Measurements from ENCODE around the gene HIRA. TPM values are rescaled to one million over a fixed set of nuclear protein-coding genes. Genes with fewer than 3 reads are reported as not detected.

Gene HIRA
- total and polyA plus RNA-seq, 2 of the 8 experiments (the other 6 are each of a cell fraction or from before 2014, with no cell fraction given): 34.9 to 67.2 TPM

- no peaks in the 10 kb centered on the region for H3K79me1 ChIP-seq (ENCODE audit: low read depth, low read length)
- H2BK12ac ChIP-seq (ENCODE audit: low read depth, low read length): no peak overlapping the region
- H3K4ac ChIP-seq (replicated peaks; ENCODE audit: insufficient read length, low read depth, low read length): no peak overlapping the region
- no peaks in the 10 kb centered on the region for H3K23me2 ChIP-seq (ENCODE audit: low read depth, low read length)
- ChIA-PET POLR2A (ENCODE audit: partially characterized antibody) (interaction anchor here (0.6 to 2.8 kb wide), 3 partner anchors 9 to 1595 kb away, joined by 3 to 9 read pairs (median 4); partner anchors contain the start of genes CDC45 and UFD1), CTCF (ENCODE audit: partially characterized antibody) (interaction anchor here (1.0 kb wide), 1 partner anchor 314 kb away, joined by 3 read pairs; no protein-coding TSS in a partner anchor)
- H3K9ac ChIP-seq (replicated peaks in 1 of 4; ENCODE audit: extremely low read depth in 1 of 4, low read depth in 3 of 4, low read length in 3 of 4): no peak overlapping the region
- H3K4me2 ChIP-seq (ENCODE audit: insufficient read depth in 1 of 2, low read depth in 2 of 2, low read length in 2 of 2): no peak overlapping the region
- TF ChIP-seq BRCA1 (IDR thresholded peaks at IDR 0.05; ENCODE audit: low read depth, low read length) (no peak), EZH2 (IDR thresholded peaks at IDR 0.05; ENCODE audit: low read depth, low read length, severe bottlenecking) (no peak), GTF2F1 (IDR thresholded peaks at IDR 0.05; ENCODE audit: borderline replicate concordance, low read depth, low read length) (no peak), KDM5A (IDR thresholded peaks at IDR 0.05; ENCODE audit: low read length) (no peak), CBX5 (IDR thresholded peaks at IDR 0.05; ENCODE audit: low read depth, low read length) (no peak), CEBPB (IDR thresholded peaks at IDR 0.05; ENCODE audit: low read depth, low read length) (no peak)
- H3K23ac ChIP-seq (ENCODE audit: insufficient read length): no peak overlapping the region
- no peak overlapping the region for H3K14ac ChIP-seq (ENCODE audit: insufficient read length)
- peaks cover 0 to 8% of the 10 kb centered on the region in 2 experiments for H4K20me1 ChIP-seq (replicated peaks in 1 of 2; ENCODE audit: control insufficient read depth in 1 of 2, insufficient read depth in 2 of 2, low read length in 2 of 2)
- no peaks in the 10 kb centered on the region for H3K9me3 ChIP-seq (ENCODE audit: insufficient read depth in 2 of 2, low read depth in 1 of 2, low read length in 1 of 2)
- H4K5ac ChIP-seq (ENCODE audit: insufficient read length, low read depth, low read length): no peak overlapping the region
- H3K4me1 ChIP-seq (replicated peaks in 1 of 4; ENCODE audit: control insufficient read depth in 3 of 4, insufficient read depth in 4 of 4, low read length in 3 of 4): no peaks in the 10 kb centered on the region
- H3K56ac ChIP-seq (replicated peaks; ENCODE audit: insufficient read length, low read depth, low read length): no peak overlapping the region
- peaks cover 25 to 88% (median 68%) of the 10 kb centered on the region in 4 experiments for H3K36me3 ChIP-seq (ENCODE audit: control insufficient read depth in 2 of 4, insufficient read depth in 4 of 4, low read length in 3 of 4)
- no peak overlapping the region for H4K91ac ChIP-seq (replicated peaks; ENCODE audit: insufficient read length, low read length)
- 97% methylated on average over 6 of the region's 7 CpGs; no CpG with 5 or more reads in 1 of the 2 experiments for WGBS, 2 experiments (ENCODE audit: extremely low coverage in 1 of 2, insufficient coverage in 1 of 2, insufficient read length in 1 of 2, insufficient replicate concordance in 2 of 2, low coverage in 1 of 2, low lambda C conversion rate in 2 of 2, missing lambda C conversion rate in 1 of 2)
- H3K18ac ChIP-seq (ENCODE audit: extremely low read depth, low read length): no peak overlapping the region
- no peak overlapping the region for H4K8ac ChIP-seq (ENCODE audit: extremely low read depth, insufficient read depth, low read length)
- DNase-seq (ENCODE audit: low read depth in 1 of 2, low spot score in 2 of 2): no peak
- H3K27me3 ChIP-seq (replicated peaks in 1 of 4; ENCODE audit: control insufficient read depth in 3 of 4, extremely low read depth in 1 of 4, insufficient read depth in 3 of 4, low read length in 3 of 4): no peaks in the 10 kb centered on the region
- no peak overlapping the region for H3K4me3 ChIP-seq (ENCODE audit: extremely low read depth in 1 of 4, insufficient read depth in 2 of 4, low read depth in 3 of 4, low read length in 4 of 4)
- H2BK5ac ChIP-seq (ENCODE audit: low read depth, low read length): no peak overlapping the region
- no peak overlapping the region for H2AK5ac ChIP-seq (ENCODE audit: low read depth, low read length)
- no peak overlapping the region for H3K27ac ChIP-seq (ENCODE audit: low read depth, low read length)
- H3K79me2 ChIP-seq (ENCODE audit: control insufficient read depth in 1 of 2, insufficient read depth in 2 of 2, low read length in 2 of 2): no peaks in the 10 kb centered on the region
- no peak overlapping the region for H2BK120ac ChIP-seq (replicated peaks; ENCODE audit: low read depth, low read length)
- H2BK20ac ChIP-seq (ENCODE audit: low read length): no peak overlapping the region
- FAIRE-seq: no peak
- no peak overlapping the region for H2BK15ac ChIP-seq (ENCODE audit: low read length)
- H2AFZ ChIP-seq (ENCODE audit: low read length): no peak overlapping the region
Measured at GRCh38 chr22:19387575-19387974, 44.0 kb downstream of the HIRA start.
